ENCODE results near the gene USP36.

Gene USP36

DNA sequence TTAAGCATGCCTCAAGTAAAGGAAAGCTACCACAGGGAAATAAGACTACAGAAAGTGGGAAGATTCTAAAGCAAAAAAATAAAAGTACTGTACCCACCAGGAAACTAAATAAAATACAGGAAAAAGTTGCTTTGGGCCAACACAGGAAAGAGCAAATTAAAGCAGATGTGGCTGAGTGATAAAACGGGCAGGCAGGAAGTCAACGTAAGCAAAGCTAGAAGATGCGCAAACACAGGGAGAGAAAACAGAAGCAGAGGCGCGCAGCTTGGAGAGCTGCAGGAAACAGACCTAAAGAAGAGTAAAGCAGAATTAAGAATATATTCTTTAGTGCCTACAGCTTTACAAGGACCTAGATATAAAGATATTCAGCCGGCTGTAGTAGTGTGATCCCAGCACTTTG lies 21.7 kb downstream of the USP36 start:
- DNase-seq: no peak

DNA sequence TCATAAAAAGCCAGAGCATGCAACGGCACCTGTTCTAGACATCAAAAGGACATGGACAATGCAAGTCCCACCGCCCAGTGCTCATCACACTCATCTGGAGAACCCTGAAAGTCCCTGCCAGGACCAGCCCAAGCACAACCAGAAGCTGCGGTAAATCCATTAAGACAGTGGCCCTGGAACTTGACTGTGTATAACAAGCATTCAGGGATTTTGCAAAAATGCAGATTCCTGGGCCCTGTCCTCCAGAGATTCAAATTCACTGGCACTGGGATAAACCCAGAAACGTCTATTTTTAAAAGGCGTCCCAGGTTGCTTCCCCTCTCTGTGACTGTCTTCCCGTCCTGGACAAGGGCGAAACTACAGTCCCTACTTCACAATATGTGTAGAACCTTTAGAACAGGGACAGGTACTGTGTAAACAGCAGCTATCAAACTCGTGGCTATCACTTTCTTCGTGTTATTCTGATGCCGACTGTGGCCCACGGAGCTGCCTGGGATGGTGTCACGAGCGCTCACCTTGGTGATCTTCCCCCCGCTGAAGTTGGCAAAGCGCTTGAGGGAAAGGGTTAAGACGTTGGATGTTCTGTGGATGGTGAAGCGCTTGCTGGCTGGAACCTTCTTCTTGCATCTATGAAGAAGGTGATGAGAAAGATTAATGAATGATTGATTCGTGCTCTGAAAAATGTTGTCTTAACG lies 22.3 kb downstream of the USP36 start:
- no peak for DNase-seq

DNA sequence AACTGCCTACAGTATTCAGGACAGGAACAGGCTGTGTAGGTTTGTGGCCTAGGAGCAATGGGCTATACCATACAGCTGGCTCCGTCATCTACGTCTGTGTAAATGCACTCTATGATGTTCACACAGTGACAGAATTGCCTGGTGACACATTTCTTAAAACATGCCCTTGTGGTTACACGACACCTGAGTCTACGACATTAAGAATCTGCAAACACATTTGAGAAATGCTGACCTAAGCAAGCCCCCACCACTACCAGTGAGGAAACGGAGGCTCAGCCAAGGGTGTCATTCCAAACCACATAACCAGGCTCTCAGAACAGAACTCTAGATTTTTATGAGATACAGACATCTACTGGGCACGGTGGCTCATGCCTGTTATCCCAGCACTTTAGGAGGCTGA lies 23.5 kb downstream of the USP36 start:
- no peak for DNase-seq

DNA sequence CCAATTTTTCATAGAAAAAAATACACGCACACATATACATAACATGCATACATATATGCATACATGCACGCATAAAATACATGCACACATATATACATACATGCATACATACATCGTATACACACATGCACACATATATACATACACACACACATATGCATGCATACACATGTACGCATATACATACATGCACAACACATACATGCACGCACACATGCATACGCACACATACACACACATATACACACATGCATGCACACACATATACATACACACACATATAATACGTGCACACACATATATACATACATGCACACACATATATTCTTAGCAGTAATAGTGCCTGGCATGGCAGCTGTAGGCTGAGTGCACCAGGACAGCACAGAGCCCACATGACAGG lies 24.9 kb downstream of the USP36 start:
- no peak for DNase-seq

DNA sequence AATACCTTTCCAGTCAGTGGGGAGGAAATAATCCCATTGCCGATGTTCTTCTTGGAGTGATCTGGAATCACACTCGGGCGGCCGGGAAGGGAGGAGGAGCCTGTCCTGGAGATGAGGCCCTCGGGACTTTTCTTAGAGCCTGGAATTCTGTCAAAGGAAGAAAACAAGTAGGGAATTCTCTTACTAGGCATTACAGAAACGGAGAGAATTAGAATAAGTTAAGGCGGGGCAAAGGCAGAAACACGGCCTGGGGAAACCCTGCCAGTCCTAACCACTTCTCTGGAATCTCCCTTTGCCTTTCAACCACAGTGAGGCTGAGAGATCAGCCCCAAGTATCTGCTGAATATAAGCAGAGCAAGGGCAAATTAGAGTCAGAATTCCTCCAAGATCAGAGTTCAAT lies 27.8 kb downstream of the USP36 start:
- no peak for DNase-seq

DNA sequence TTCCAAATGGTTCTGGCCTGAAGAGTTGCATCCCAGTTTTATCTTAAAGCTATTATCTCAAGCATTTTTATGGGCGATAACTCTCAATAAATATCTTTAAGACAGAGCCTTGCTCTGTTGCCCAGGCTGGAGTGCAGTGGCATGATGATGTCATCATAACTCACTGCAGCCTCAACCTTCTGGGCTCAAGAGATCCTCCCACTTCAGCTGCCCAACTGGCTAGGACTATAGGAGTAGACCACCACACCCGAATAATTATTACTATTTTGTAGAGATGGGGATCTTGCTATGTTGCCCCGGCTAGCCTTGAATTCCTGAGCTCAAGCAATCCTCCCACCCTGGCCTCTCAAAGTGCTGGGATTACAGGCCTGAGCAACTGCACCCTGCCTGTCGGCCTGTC lies 32.5 kb downstream of the USP36 start:
- no peak for DNase-seq

DNA sequence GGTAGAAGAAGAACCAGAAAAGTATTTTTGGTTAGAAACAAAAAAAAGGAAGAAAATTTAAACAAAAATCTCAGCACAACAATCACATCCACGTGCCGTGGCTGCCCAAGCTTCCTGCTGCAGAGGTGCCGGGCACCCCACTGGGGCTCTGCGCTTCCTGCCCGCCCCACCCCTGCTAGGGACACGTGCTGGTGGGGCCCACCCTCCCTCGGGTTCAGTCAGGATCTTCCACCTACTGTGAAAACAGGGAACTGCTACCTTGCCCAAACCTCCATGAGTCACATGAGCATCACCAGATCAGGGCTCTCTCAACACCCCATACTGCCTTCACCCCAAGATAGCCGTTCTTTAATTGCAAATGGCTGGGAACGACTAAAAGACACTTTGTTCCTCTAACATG lies 34.2 kb downstream of the USP36 start:
- no peak for DNase-seq

DNA sequence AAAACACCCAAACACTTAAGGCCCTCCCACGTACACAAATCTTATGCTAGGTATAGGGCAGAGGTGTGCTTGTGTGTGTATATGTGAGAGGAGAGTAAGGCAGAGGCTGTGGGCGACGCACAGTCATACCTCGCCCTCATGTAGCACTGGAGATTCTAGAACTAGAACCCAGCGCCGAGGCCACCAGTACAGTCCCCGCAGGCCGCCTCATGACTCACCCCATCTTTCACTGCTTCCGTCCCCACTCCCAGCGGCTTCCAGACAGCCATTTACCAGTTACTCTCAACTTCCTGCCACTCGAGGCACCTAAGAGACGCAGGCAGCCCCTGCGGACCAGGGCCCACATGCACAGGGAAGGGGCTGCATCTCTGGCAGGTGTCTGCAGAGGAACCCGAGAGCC lies 35.3 kb downstream of the USP36 start:
- no peak for DNase-seq

DNA sequence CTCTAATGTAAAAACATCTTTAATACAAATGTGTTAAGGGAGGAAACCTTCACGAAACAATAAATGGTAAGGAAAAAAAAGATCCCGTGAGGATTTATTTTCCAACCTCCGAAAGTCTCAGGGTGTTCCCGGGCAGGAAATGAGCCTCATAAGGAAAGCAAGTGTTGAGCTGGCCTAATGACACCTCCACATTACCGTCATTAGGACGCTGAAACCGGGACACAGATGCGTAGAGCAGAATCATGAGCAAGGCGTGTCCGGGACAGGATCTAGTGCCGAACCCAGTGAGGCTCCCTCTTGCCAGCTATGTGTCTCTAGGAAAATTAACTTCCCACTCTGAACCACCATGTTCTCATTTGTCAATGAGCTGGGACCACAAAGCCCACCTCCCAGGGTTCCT lies 35.8 kb downstream of the USP36 start:
- DNase-seq: no peak

DNA sequence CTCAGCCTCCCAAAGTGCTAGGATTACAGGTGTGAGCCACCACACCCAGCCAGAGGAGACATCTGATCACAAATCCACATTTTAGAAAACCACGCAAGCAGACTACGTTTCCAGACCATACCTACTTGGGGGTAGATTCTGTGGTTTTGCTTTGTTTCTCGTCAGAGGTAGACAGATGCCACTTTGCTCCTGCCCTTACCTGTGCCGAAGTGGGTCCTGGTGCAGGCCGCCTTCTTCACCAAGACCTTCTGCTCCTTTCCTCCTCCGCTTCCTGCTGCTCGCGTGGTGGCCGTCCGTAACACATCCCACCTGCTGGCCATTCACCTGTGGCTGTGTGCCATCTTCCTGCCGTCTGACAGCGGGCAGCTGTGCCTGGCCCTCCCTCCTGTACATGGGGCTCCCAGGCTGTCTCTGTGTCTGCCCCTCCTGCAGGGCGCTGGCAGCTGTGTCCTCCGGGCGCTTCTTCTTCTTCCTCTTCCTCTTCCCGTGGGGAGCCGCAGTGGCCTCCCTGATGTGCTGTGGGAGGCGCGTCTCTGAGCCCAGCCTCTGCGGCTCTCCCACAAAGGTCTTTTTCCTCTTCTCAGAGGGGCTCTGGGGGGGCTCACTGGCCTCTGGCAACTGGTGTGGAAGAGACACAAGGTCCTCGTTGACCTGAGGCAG lies 37.3 kb downstream of the USP36 start:
- DNase-seq: no peak

DNA sequence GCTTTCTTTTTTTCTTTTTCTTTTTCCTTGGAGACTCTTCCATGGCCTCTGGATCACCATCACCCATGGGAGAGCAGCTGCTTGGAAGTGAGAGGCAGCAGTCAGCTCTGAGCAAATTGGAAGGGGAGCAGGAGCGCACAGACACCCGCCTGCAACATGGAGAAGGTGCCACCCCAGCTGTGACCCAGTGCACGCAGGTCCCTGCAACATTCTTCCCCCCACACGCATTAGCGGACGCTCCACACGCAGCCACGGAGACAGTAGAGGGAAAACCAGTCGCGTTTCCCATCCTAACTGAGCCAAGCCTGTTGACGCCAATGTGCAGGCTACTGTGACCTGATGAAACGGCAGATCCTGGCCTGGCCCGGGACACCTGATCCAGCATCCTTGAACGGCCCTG lies 38.2 kb downstream of the USP36 start:
- no peak for DNase-seq

DNA sequence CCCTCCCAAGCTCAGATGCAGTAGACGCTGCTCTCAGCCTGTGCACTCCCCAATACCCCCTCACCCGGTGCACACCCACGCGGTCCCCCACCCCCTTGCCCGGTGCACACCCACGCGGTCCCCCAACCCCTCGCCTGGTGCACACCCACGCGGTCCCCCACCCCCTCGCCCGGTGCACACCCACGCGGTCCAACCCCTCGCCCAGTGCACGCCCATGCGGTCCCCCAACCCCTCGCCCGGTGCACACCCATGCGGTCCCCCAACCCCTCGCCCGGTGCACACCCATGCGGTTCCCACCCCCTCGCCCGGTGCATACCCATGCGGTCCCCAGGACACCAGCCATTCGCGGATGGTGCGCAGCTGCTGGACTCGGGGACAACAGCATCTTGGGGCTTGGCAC lies 38.6 kb downstream of the USP36 start:
- no peak for DNase-seq

DNA sequence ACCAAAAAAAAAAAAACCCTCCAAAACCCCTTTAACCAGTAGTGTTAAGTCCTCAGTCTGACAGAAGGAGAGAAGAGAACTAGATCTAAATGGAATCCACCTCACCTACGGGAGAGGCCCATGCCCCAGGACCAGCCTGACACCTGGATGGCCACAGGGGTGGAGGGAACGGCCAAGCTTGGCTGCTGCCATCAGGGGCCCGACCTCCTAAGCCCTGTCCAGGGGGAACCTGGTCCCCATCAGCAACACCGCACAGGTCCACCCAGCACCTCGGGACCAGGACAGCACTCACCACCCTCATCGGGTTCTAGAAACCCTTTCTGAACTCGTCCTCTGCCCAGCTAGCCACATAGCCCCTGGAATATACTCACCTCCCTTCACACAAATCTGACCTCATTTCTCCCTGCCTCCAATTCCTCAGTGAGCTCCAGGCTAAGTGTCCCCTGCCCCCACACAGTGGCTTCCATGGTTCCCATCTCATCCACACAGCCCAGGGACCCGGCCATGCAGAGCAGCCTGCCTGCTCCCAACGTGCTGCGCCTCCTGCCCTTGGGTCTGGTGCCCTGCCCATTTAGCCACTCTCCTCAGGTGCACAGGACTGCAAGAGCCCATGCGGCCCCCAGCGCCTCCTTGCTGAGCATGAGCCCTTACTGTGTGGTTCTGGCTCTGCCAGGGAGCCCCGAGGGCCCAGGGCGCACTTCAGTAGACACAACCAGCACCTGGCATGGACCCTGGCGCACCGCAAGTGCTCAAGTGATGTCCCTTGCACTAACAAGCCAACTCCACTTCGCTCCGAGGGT lies 40.3 kb downstream of the USP36 start:
- DNase-seq: no peak

DNA sequence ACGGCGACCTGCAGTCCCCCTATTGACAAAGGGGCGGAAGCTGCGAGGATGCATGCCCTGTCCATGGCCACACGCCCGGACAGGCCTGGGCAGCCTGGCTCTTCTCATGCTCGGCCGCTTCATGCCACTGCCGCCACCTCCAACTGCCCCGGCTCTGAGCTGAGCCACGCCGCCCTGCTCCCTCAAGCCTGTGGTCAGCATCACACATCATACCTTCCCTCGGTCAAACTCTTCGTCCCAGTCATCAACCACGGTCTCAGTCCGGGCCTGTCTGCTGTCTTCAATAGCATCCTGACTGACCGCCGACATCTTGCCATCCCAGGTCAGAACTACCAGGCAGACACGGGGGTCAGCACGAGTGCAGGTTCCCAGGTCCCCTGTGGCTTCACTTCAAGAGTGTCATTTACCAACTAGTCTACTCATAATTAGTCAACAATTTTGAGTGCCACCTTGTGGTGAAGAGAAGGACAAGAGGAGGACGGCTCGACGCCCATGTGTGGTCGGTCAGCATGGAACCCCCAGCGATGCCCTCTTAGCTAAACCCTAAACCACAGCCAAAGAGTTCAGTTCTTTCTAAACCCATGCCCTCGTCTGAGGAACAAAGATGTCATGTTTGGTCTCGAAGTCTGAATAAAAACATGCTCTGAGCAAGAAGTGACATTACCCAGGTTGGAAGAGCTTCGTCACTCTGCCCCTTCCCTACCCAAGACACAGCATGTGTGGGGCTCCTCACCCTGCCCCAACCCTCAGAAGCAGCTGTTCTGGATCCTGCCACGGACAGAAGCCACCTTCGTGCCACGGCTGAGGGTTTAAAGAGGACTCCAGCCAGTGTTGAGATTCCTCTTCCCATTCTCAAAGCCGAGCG lies 41.7 kb downstream of the USP36 start:
- peak in 10 of 56 donors; percentile 16 to 57 (median 35) for DNase-seq

DNA sequence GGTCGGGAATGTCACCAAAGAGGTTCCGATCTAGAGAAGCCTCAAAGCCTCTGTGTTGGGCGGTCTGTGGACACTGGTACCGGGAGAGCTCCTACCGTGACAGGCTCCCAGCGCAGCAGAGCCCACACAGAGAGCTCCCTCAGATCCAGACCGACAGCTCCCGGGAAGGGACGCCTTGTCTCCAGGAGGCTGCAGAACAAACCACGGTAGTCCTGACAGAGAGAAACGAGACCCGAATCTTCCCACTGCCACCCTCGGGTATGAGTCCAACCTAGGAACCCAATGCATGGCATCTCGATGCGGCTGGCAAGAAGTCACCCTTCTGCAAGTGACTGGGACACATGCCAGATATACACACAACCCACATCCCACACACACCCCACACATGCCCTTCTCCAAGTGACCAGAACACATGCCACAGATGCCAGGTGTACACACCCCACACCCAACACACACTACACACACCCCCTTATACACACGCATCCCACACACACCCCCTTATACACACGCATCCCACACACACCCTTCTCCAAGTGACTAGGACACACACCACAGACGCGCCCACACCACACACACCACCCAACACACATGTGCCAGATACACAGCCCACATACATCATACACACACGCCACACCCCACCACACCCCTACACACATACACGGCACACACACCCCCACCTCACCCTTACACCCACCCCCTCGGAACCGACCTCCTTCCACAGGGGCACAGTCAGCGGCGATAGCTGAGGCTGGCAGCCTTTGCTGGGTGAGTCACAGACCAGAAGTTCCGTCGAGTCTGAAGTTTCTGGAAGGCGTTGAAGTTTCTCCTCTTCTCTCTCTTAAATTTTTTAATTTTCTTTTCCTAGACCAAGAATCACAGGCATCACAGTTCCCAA lies 42.7 kb downstream of the USP36 start:
- DNase-seq: peak in 1 of 56 donors; percentile 17

DNA sequence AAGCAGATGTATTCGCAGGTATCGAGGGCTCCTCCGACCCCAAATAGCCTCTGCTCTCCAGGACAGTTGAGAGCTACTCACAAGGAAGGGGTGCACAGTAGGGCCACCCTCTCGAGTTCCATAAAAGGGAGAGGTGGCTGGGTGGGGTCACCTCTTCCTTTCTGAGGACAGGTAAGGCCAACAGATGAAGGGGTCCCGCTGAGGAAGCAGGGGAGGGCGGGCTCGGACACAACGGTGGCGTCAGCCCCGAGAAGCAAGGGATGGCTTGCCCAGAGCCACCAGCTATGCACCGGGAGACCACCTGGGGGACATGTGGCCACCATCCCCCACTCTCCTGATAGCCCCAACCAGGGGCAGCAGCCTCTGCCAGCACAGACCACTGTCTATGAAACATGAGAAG lies 43.4 kb downstream of the USP36 start:
- no peak for DNase-seq

DNA sequence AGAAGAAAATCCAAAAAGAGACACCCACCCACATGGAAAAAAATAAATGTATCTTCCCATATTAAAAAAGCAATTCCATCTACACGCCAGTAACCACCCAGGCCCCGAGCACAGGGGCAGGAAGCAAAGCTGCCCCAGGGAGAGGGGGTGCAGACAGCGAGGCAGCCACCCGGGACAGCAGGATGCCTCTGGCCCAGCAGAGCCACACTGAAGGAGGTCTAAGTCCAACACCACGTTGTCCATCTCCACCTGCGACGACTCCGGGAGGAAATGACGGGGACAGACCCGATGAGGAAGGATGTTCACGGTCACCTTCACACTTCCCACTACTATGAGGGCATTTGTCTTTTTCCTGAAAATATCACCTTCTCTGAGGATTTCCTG lies 44.1 kb downstream of the USP36 start:
- DNase-seq: no peak

DNA sequence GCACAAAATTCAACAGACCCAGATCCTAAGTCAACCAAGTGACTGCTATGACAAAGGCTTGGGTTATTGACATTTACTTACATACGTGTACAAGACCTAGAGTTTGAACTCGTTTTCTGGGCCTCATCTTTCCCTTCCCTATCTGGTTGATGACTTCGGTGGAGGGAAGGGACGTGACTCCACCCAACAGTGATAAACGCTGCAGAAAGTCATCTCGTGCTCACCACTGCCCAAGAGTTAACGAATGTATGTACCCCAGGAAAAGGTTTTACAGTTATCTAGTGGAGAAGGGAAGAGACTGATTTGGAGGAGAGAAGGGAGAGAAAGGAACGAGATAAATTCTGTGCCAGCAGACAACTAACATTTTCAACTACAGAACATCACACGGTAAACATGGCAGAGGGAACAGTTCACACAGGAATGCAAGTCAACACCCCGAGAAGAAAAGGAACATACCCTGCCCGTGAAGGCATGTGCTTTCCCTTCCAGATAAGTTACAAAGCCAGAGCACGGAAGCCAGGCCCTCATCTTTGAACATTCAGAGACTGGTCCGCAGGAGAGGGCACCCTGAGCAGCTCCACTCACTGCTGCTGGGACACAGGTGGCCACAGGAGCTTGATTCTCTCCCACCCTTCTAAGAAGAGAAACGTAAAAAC lies 44.6 kb downstream of the USP36 start:
- no peak for DNase-seq

DNA sequence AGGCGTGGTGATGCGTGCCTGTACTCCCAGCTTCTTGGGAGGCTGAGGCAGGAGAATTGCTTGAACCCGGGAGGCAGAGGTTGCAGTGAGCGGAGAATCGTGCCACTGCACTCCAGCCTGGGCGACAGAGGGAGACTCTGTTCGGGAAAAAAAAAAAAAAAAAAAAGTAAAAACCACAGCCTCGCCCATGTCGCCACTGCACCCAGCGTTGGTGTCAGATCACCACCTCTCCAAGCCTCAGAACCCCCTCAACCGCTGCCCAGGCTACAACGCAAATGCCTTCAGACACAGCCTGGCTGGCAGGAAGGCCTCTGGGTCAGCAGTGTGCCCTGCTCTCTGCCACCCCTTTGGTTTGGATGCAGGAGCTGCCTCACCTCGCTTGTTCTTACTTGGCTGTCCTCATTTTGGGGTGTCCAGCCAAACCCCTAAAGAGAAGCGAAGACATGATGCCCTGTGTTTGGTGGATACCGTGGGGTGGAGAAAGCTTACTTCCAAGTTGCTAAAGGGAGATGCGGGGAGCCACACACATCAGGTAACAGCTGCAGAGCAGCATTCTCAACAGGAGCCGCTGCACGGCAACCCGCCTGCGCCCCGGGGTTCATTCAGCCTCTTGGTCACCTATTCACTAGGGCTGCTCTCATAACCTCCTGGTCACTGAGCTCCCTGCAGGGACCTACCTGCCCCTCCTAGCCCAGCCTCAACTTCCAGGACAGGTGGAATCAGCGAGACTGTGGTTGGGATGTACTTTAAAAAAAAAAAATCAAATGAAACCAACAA lies 45.6 kb downstream of the USP36 start:
- no peak for DNase-seq
